Stimulated activated CD4-positive, alpha-beta T cell treated with anti-CD3 and anti-CD28 coated beads, TNF-alpha, amount 100 ng/mL, for 4 hours (primary cell): ENCODE measurements around the gene SSX7.
"Not testable (repeated sequence)": the region's sequence is repeated elsewhere in the genome, so short reads cannot be mapped to it uniquely, and the experiment has no call there.

ENCODE experiments used
- DNase-seq, 3 experiments: peaks; one replicate each; pipeline ENCODE4 v3.0.0-alpha.2; 2020; ENCODE audit warnings: low read depth in 3 of 3

The SSX7 gene

GRCh38 chrX:52654800-52655199 lies at the start of gene SSX7:
Gene SSX7 (minus strand): TSS chrX:52654900. CDS start chrX:52653472, 1,428 bp downstream.
- DNase-seq: not testable (repeated sequence)

GRCh38 chrX:52692034-52692433 lies 37.3 kb upstream of the SSX7 start:
- DNase-seq: not testable (repeated sequence)

DNA sequence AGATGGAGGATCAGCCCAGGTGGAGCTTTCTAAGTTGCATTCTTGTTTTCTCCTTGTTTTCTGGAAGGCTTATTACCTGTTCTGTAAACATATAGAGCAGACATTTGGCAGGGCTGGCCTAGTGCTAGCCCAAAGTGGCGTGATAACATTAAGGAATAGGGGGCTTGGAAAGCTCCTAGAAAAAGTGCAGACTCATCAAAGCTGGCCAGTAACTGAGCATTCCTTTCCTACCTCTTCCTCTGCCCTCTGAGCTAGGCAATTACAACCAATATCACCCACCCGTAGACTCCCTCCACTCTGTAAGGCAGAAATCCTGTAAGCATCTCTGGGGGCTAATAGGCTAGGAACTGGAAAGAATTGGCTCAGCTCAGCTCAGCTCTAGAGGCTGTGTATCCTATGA lies 7.5 kb upstream of the SSX7 start:
- not testable (repeated sequence) for DNase-seq

DNA sequence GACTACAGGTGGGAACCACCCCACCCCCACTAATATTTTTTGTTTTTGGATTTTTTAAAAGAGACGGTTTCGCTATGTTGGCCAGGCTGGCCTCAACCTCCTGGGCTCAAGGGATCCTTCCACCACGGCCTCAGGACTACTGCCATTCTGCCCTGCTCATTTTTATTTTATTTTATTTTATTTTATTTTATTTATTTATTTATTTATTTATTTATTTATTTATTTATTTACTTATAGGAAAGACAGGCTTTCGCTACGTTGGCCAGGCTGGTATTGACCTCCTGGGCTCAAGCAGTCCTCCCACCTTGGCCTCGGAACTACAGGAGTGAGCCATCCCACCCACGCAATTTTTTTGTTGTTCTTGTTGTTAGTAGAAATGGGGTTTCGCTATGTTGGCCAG lies 775 bp upstream of the SSX7 start:
- DNase-seq: not testable (repeated sequence)

DNA sequence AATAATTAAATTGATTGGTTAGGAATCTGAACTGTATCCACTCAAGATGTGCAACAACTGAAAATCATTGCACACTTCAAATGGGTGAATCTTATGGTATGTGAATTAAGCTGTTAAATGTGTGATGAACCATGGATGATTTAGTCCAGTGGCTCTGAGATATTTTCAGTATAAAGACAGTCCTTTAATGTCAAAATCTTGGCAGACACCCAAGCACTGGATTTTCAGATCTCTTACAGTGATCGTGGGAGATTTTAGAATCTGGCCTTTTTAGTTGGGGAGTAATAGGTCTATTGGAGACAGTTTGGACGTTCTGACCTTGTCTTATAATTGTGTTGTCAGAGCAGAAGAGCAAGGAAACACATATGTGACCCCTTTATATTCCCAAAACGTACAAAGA lies 4.0 kb downstream of the SSX7 start:
- DNase-seq: not testable (repeated sequence)

GRCh38 chrX:52648956-52649355 lies 5.7 kb downstream of the SSX7 start:
- DNase-seq: not testable (repeated sequence)

GRCh38 chrX:52628483-52628882 lies 26.2 kb downstream of the SSX7 start:
- not testable (repeated sequence) for DNase-seq

DNA sequence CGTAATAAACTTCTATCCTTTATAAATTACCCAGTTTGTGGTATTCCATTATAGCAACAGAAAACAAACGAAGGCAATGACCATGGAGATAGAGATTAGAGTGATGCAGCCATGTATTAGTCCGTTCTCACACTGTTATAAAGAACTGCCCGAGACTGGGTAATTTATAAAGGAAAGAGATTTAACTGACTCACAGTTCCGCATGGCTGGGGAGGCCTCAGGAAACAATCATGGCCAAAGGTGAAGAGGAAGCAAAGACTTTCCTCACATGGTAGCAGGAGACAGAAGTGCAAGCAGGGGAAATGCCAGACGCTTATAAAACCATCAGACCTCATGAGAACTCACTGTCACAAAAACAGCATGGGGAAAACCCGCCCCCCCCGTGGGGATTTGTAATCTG lies 34.0 kb downstream of the SSX7 start:
- DNase-seq: not testable (repeated sequence)

- no peak for DNase-seq
These were observed 45.7 kb downstream of the SSX7 start for GRCh38 chrX:52608961-52609360.

DNA sequence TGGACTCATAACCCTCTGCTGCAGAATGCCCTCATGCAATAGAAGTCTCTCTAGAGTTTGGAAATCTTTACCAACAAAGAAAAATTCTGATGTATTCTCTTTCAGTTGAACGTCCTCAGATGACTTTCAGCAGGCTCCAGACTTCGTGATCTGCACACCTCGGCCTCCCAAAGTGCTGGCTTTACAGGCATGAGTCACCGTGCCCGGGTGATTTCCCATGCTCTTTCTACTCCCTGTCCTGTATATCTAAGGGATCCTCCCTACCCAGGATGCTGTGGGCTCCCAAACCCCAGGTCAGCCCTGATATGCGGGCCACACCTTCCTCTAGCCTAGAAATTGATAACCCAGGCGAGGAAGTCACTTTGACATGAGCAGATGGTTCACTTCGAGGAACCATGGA lies 51.5 kb downstream of the SSX7 start:
- DNase-seq: not testable (repeated sequence)

DNA sequence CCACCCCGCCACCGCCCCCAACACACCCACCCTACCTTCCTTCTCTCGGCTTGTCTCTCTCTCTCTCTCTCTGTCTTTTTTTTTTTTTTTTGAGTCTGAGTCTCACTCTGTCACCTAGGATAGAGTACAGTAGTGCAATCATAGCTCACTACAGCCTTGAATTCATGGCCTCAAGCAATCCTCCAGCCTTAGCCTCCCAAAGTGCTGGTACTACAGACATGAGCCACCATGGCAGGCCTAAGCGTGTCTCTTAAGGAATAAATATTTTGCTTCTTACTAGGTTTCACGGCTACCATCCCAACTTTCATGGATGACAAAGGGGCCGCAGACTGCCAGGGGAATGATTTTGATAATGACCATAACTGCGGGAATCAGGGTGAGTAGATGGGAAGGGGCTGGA lies 55.8 kb downstream of the SSX7 start:
- DNase-seq: no peak

- no peak for DNase-seq
These were observed 60.0 kb downstream of the SSX7 start for GRCh38 chrX:52594658-52595057.
